NCI-H1694 treated with DMSO at 0.1 percent for 48 hours (cell line): Measurements from ENCODE around the gene ADGRF5.

Source experiments
- DNase-seq: peaks from one replicate; lab custom pipeline; 2025; lab: John Stamatoyannopoulos, UW

ADGRF5 gene

GRCh38 chr6:46921731-46922130 lies at the start of gene ADGRF5:
TSS of gene ADGRF5 (minus strand) at chr6:46921938. CDS start at chr6:46906762, 15,176 bp downstream.
- no peak for DNase-seq

GRCh38 chr6:46969206-46969605 lies 47.5 kb upstream of the ADGRF5 start:
- no peak for DNase-seq

GRCh38 chr6:46967826-46968349 lies 46.1 kb upstream of the ADGRF5 start:
- DNase-seq, result no peak

- DNase-seq, result no peak
These were observed 43.2 kb upstream of the ADGRF5 start for GRCh38 chr6:46964716-46965519.

GRCh38 chr6:46963626-46964025 lies 41.9 kb upstream of the ADGRF5 start:
- DNase-seq, result no peak

GRCh38 chr6:46963039-46963438 lies 41.3 kb upstream of the ADGRF5 start:
- DNase-seq, result no peak

GRCh38 chr6:46961711-46962110 lies 40.0 kb upstream of the ADGRF5 start:
- no peak for DNase-seq

GRCh38 chr6:46961232-46961631 lies 39.5 kb upstream of the ADGRF5 start:
- DNase-seq, result no peak

GRCh38 chr6:46959419-46959818 lies 37.7 kb upstream of the ADGRF5 start:
- no peak for DNase-seq

- DNase-seq, result no peak
These were observed 34.7 kb upstream of the ADGRF5 start for GRCh38 chr6:46956409-46956808.

GRCh38 chr6:46954837-46955451 lies 33.2 kb upstream of the ADGRF5 start:
- peak; percentile 47 for DNase-seq

GRCh38 chr6:46953921-46954320 lies 32.2 kb upstream of the ADGRF5 start:
- no peak for DNase-seq

GRCh38 chr6:46949632-46950280 lies 28.0 kb upstream of the ADGRF5 start:
- no peak for DNase-seq

GRCh38 chr6:46948699-46949098 lies 27.0 kb upstream of the ADGRF5 start:
- no peak for DNase-seq

- no peak for DNase-seq
These were observed 25.8 kb upstream of the ADGRF5 start for GRCh38 chr6:46947497-46947896.

GRCh38 chr6:46940433-46941226 lies 18.9 kb upstream of the ADGRF5 start:
- no peak for DNase-seq

GRCh38 chr6:46937642-46938041 lies 15.9 kb upstream of the ADGRF5 start:
- DNase-seq, result no peak

- no peak for DNase-seq
These were observed 13.9 kb upstream of the ADGRF5 start for GRCh38 chr6:46935687-46936086.

GRCh38 chr6:46933751-46934150 lies 12.0 kb upstream of the ADGRF5 start:
- no peak for DNase-seq

- DNase-seq, result no peak
These were observed 11.0 kb upstream of the ADGRF5 start for GRCh38 chr6:46932526-46933319.

- DNase-seq, result no peak
These were observed 9.7 kb upstream of the ADGRF5 start for GRCh38 chr6:46931416-46931815.
